ENCODE data around the gene CD7.

DNA sequence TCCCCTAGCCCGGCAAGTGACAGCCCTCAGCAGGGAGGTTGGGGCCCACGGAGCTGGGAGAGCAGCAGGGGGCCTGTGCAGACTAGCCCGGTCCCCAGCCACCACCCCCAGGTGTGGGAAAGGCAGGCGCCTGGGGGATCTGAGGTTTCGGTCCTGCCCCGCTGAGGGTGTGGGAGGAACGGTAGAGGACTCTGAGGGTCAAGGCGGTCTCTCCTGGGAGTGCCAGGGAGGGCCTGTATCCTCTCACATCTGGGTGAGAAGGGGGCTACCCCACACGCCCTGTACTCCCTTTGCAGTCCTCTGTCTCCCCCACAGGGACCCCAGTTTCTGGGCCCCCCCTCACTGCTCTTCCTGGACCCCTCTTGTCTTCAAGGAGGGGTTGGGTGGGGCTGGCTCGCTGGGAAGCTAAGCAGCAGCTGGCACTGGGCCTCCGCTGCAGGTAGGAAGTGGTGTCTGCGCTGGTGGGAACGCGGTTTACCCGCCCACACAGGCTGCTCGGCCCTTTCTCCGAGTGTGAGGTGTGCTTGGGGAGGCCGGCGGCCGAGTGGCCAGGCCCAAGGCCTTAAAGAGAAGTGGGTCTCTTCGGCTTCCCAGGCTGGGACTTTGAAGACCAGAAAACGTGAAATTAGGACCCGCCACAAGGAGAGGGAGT is 15.4 kb downstream of the CD7 start:
- TF ChIP-seq, protein P1, sequence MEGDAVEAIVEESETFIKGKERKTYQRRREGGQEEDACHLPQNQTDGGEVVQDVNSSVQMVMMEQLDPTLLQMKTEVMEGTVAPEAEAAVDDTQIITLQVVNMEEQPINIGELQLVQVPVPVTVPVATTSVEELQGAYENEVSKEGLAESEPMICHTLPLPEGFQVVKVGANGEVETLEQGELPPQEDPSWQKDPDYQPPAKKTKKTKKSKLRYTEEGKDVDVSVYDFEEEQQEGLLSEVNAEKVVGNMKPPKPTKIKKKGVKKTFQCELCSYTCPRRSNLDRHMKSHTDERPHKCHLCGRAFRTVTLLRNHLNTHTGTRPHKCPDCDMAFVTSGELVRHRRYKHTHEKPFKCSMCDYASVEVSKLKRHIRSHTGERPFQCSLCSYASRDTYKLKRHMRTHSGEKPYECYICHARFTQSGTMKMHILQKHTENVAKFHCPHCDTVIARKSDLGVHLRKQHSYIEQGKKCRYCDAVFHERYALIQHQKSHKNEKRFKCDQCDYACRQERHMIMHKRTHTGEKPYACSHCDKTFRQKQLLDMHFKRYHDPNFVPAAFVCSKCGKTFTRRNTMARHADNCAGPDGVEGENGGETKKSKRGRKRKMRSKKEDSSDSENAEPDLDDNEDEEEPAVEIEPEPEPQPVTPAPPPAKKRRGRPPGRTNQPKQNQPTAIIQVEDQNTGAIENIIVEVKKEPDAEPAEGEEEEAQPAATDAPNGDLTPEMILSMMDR (IDR thresholded peaks at IDR 0.05; ENCODE audit: poor library complexity, severe bottlenecking): no peak
- TF ChIP-seq TAF1 (IDR thresholded peaks at IDR 0.05; ENCODE audit: low read depth) (no peak), POLR2AphosphoS5 (IDR thresholded peaks at IDR 0.05) (no peak)
